ENCODE results near the gene ALAD.

ALAD gene

DNA sequence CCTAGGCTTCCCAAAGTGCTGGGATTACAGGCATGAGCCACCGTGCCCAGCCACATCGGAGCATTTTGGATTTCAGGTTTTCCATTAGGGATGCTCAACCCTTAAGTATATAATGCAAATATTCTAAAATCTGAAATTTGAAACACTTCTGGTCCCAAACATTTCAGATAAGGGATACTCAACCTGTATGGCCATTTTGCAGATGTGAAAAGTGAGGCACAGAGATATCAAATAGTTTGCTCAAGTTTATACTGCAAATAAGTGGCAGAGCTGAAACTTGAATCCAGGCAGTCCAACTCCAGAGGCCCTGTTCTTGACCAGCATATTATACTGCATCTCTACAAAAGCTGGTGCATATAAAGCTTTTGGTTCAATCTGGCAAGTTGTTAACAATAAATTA, 63.4 kb downstream of the ALAD start:
- DNase-seq, result no peak
- Histone ChIP-seq H3K9me3 (ENCODE audit: control insufficient read depth, low read length) (no peaks in the 10 kb centered on the region), H3K27me3 (replicated peaks; ENCODE audit: control insufficient read depth, insufficient read depth, low read length, poor library complexity, severe bottlenecking) (no peaks in the 10 kb centered on the region), H3K36me3 (ENCODE audit: control insufficient read depth, insufficient read depth, low read length) (no peaks in the 10 kb centered on the region), H3K4me1 (ENCODE audit: control insufficient read depth, insufficient read depth, low read length, poor library complexity, severe bottlenecking) (peaks cover 4% of the 10 kb centered on the region), H3K4me3 (ENCODE audit: insufficient read depth, low read depth, low read length, poor library complexity, severe bottlenecking) (no peak overlapping the region), H3K27ac (ENCODE audit: insufficient read depth, low read length, poor library complexity, severe bottlenecking) (no peak overlapping the region)
